AG10803 (cell line): ENCODE data around the gene BARHL1.

Source experiments
- DNase-seq: peaks from one replicate; pipeline ENCODE4 v3.0.0; 2010; ENCODE audit warnings: low read depth
- H3K4me3 ChIP-seq: 2 replicates; pipeline ENCODE4 v1.5.1; 2011; ENCODE audit warnings: mild to moderate bottlenecking, low read length, control low read depth
- TF ChIP-seq, protein P1 (sequence below): conservative IDR thresholded peaks from 2 replicates; pipeline ENCODE4 v1.5.1; 2011; ENCODE audit warnings: mild to moderate bottlenecking, low read length, control low read depth, inconsistent platforms

BARHL1 gene

DNA sequence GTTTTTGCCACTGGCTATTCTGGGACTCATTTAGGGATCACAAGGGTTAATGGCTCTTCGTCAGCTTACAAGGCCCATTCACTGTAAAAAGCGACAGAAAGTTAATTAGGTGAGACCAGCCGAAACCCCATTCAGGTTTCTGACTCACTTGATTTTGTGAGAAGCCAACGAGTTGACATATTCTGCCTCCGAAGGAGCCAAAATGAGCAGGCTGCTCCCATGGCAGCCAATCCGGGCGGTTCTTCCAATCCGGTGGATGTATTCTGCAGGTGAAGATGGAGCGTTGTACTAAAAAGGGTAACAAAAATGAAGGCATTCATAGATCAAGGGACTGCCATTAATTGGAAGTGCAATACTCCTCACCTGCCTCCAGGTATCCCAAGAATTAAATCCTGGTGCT, 47.7 kb downstream of the BARHL1 start:
- DNase-seq: no peak
- H3K4me3 ChIP-seq: no peak overlapping the region
- TF ChIP-seq, protein P1, sequence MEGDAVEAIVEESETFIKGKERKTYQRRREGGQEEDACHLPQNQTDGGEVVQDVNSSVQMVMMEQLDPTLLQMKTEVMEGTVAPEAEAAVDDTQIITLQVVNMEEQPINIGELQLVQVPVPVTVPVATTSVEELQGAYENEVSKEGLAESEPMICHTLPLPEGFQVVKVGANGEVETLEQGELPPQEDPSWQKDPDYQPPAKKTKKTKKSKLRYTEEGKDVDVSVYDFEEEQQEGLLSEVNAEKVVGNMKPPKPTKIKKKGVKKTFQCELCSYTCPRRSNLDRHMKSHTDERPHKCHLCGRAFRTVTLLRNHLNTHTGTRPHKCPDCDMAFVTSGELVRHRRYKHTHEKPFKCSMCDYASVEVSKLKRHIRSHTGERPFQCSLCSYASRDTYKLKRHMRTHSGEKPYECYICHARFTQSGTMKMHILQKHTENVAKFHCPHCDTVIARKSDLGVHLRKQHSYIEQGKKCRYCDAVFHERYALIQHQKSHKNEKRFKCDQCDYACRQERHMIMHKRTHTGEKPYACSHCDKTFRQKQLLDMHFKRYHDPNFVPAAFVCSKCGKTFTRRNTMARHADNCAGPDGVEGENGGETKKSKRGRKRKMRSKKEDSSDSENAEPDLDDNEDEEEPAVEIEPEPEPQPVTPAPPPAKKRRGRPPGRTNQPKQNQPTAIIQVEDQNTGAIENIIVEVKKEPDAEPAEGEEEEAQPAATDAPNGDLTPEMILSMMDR: no peak

DNA sequence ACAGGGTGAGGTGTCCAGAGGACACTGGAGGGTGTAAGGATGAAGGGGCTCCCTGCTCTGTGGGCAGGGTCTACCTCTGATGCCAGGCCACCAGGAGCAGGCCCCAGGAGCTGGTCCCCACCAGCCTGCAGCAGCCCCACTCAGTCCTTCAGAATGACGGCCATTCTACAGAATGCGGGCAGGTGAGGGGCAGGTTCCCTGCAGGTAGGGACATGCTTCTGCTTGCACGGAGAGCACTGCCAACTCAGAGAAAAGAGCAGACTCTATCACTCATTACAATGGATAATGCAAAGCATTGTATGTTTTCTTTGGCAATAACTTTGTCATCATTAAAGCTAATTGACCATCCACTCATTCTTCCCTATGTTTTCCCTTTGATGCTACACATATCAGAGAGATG, 48.4 kb downstream of the BARHL1 start:
- TF ChIP-seq, protein P1: no peak
- DNase-seq: no peak
- H3K4me3 ChIP-seq: no peak overlapping the region

DNA sequence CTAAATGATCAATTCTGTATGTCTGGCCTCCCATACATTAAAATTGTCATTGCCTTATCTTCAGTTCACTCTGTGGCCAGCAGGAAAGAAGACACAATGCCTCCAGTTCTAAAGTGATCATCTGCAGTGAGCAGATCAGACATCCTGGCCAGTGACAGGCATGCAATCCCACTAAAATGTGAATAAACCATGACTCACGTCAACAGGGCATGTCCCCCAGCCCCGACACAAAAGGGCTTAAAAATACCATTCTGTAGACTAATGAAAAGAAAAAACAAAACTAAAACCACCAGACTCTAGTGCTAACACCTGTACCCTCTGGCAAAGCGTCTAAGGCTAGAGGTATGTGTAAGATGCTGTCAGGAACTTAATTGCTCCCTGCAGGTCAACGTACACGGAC, 48.9 kb downstream of the BARHL1 start:
- no peak overlapping the region for H3K4me3 ChIP-seq
- TF ChIP-seq, protein P1: peak; percentile 18; the same call in 1 of the 2 replicates
- DNase-seq: peak; percentile 53

DNA sequence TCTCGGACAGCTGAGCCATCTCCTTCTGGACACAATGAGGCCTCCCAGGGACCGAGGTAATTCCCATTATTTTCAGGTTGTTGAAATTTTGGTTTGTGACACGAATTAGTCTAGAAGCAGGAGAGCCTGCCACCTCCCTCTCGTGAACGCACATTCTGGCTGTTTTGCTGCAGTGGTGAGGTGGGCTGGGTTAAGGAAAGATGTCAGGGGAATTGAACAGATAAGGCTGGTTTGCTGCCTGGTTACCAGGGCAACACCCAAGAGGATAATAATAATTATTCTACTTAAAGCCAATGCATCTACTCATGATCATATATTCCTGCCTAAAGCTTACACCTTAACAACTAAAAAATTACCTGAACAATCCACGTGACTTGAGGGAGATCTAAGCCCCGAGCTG, 49.3 kb downstream of the BARHL1 start:
- H3K4me3 ChIP-seq: no peak overlapping the region
- TF ChIP-seq, protein P1: no peak
- DNase-seq: no peak

DNA sequence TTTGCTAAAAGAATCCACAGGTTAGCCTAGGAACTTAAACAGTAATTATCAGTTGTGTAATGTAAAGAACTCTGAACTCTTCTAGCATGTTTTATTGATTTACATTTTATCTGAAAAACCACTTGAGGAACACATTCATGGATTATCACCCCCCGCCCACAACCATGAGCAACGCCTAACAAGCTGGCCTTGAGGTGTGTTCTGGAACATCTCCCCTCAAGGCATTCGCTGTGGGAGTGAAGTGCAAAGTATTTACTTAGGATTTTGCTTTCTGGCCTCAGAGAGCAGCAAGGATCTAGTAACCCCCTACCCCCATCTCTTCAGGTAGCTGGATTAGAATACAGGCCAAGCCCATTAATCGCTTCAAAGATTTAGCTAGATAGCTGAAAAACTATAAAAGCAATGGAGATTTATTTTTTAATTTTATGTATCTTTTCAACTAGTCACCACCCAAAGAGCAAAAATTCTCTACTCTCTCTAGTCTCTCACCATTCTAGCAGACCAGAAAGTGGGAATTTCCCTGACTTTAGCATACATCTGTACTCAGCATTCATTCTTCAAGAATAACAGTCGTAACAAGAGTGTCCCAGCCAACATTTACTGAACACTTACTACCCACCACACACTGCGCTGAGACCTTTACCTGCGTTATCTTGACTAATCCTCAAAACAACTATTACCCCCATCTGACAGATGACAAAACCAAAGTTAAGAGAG, 50.2 kb downstream of the BARHL1 start:
- TF ChIP-seq, protein P1: no peak
- no peak for DNase-seq
- H3K4me3 ChIP-seq: no peak overlapping the region

DNA sequence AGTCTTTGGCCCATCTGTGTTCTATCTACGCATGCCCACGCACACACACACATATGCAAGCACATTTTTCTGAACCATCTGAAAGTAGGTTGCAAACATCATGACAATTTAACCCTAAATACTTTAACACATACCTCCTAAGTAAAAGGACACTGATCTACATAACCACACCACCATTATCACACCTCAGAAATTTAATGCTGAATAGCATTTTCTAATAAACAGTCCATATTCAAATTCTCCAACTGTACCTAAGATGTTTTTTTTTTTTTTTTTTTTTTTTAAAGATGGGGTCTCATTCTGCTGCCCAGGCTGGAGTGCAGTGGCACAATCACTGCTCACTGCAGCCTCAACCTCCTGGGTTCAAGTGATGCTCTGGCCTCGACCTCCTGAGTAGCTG, 51.9 kb downstream of the BARHL1 start:
- H3K4me3 ChIP-seq: no peak overlapping the region
- DNase-seq: no peak
- TF ChIP-seq, protein P1: no peak

DNA sequence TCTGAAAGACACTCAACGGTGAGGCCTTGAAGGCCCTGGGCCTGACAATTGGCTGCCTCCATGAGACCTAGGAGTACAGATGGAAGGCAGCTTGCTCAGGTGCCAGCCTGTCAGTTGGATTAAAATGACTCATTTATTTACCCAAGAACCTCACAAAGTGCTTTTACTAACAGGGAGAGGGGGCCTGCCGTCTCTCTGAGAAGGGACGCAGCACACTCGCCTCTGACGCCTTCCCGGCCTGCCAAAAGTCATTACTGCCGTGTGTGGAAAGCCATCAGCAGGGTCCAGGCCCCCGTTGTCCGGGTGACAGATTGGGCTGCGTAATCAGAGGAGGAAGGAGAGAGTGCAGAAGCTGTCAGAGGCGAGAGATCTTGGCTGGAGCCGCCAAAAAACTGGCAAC, 54.9 kb downstream of the BARHL1 start:
- no peak overlapping the region for H3K4me3 ChIP-seq
- TF ChIP-seq, protein P1: no peak
- no peak for DNase-seq
